ENCODE results near the gene STX12.
"Not testable (repeated sequence)": the region's sequence is repeated elsewhere in the genome, so short reads cannot be mapped to it uniquely, and the experiment has no call there.

The STX12 gene

GRCh38 chr1:27807385-27807784 lies 34.4 kb downstream of the STX12 start:
- DNase-seq (ENCODE audit: low read depth): no peak
- no peak for TF ChIP-seq CTCF (IDR thresholded peaks at IDR 0.05; ENCODE audit: control insufficient read depth, insufficient read depth, low read depth, low read length, missing control alignments)
- H3K4me3 ChIP-seq (ENCODE audit: control insufficient read depth, low read depth, low read length): no peak overlapping the region

GRCh38 chr1:27808131-27808530 lies 35.1 kb downstream of the STX12 start:
- H3K4me3 ChIP-seq (ENCODE audit: control insufficient read depth, low read depth, low read length); DNase-seq (ENCODE audit: low read depth): not testable (repeated sequence)

GRCh38 chr1:27809883-27810282 lies 36.9 kb downstream of the STX12 start:
- TF ChIP-seq CTCF (IDR thresholded peaks at IDR 0.05; ENCODE audit: control insufficient read depth, insufficient read depth, low read depth, low read length, missing control alignments): no peak
- no peak for DNase-seq (ENCODE audit: low read depth)
- H3K4me3 ChIP-seq (ENCODE audit: control insufficient read depth, low read depth, low read length): no peak overlapping the region

GRCh38 chr1:27811741-27812500 lies 38.9 kb downstream of the STX12 start:
- TF ChIP-seq CTCF (IDR thresholded peaks at IDR 0.05; ENCODE audit: control insufficient read depth, insufficient read depth, low read depth, low read length, missing control alignments): no peak
- DNase-seq (ENCODE audit: low read depth): no peak
- H3K4me3 ChIP-seq (ENCODE audit: control insufficient read depth, low read depth, low read length): no peak overlapping the region

DNA sequence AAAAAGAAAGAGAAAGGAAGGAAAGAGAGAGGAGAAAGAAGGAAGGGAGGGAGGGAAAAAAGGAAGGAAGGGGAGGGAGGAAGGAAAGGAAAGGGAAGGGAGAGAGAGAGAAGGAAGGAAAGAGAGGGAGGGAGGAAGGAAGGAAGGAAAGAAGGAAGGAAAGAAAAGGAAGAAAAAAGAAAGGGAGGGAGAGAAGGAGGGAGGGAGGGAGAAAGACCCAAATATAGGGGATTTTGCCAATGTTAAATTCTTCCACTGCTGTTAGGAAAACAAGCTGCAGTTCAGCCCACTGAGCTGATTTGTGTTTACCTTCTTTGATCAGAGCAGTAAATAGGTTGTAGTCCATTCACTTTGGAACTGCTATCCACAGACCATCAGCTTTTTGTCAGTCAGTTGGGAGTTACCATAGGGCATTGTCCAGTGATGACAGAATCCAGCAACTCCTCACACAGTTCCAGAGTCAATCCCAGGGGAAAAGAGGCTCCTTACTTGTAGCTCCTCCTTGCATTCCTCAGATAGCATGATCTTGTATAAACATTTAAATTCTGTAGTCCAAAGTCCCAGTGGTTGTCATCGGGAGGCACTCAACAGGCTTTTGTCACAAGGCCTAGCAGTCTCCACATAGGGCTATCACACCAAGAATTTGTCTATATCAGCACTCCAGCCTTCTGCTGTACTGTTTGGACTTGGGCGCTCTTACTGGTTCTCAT lies 44.1 kb downstream of the STX12 start:
- no peak for TF ChIP-seq CTCF (IDR thresholded peaks at IDR 0.05; ENCODE audit: control insufficient read depth, insufficient read depth, low read depth, low read length, missing control alignments)
- H3K4me3 ChIP-seq (ENCODE audit: control insufficient read depth, low read depth, low read length): no peak overlapping the region
- DNase-seq (ENCODE audit: low read depth): peak; percentile 48

- no peak overlapping the region for H3K4me3 ChIP-seq (ENCODE audit: control insufficient read depth, low read depth, low read length)
- no peak for DNase-seq (ENCODE audit: low read depth)
- TF ChIP-seq CTCF (IDR thresholded peaks at IDR 0.05; ENCODE audit: control insufficient read depth, insufficient read depth, low read depth, low read length, missing control alignments): no peak
Observed at GRCh38 chr1:27821761-27822315, 48.8 kb downstream of the STX12 start.

GRCh38 chr1:27823784-27824183 lies 50.8 kb downstream of the STX12 start:
- no peak overlapping the region for H3K4me3 ChIP-seq (ENCODE audit: control insufficient read depth, low read depth, low read length)
- no peak for TF ChIP-seq CTCF (IDR thresholded peaks at IDR 0.05; ENCODE audit: control insufficient read depth, insufficient read depth, low read depth, low read length, missing control alignments)
- no peak for DNase-seq (ENCODE audit: low read depth)
